ENCODE measurements around the gene IFRD2. TPM values are rescaled to one million over a fixed set of nuclear protein-coding genes. Genes with fewer than 3 reads are reported as not detected.

The IFRD2 gene
- total and polyA plus RNA-seq, 2 of the 13 experiments (the other 11 are each of a cell fraction or from before 2014, with no cell fraction given): 32.8 to 96.1 TPM

- TF ChIP-seq ZUFSP (CRISPR knock-in tag; IDR thresholded peaks at IDR 0.05; ENCODE audit: borderline replicate concordance): no peak
- peak; percentile 61 for TF ChIP-seq ZMYM3 (CRISPR knock-in tag; IDR thresholded peaks at IDR 0.05)
- peak; percentile 55 for TF ChIP-seq HDAC1 (CRISPR knock-in tag; IDR thresholded peaks at IDR 0.05)
- no peak for TF ChIP-seq NFE2L1 (CRISPR knock-in tag; IDR thresholded peaks at IDR 0.05; ENCODE audit: borderline replicate concordance)
- TF ChIP-seq RFXANK (CRISPR knock-in tag; IDR thresholded peaks at IDR 0.05): 0 out of 2 replicates have a peak, but pooled peaks have one; percentile 9
- TF ChIP-seq MED13 (CRISPR knock-in tag; IDR thresholded peaks at IDR 0.05): peak; percentile 23; the same call in 1 of the 2 replicates
- TF ChIP-seq YY1 (IDR thresholded peaks at IDR 0.05; ENCODE audit: insufficient read depth, insufficient replicate concordance, low read depth, low read length): peak; percentile 67
- TF ChIP-seq ZNF652 (CRISPR knock-in tag; IDR thresholded peaks at IDR 0.05; ENCODE audit: borderline replicate concordance, low read depth): no peak
- no peak for TF ChIP-seq ZNF691 (CRISPR knock-in tag; IDR thresholded peaks at IDR 0.05; ENCODE audit: borderline replicate concordance, low read depth)
- TF ChIP-seq KDM2A (CRISPR knock-in tag; IDR thresholded peaks at IDR 0.05; ENCODE audit: borderline replicate concordance, low read depth): no peak
- TF ChIP-seq TRAFD1 (CRISPR knock-in tag; IDR thresholded peaks at IDR 0.05; ENCODE audit: borderline replicate concordance): 0 out of 2 replicates have a peak, but pooled peaks have one; percentile 3
- TF ChIP-seq, protein P1, sequence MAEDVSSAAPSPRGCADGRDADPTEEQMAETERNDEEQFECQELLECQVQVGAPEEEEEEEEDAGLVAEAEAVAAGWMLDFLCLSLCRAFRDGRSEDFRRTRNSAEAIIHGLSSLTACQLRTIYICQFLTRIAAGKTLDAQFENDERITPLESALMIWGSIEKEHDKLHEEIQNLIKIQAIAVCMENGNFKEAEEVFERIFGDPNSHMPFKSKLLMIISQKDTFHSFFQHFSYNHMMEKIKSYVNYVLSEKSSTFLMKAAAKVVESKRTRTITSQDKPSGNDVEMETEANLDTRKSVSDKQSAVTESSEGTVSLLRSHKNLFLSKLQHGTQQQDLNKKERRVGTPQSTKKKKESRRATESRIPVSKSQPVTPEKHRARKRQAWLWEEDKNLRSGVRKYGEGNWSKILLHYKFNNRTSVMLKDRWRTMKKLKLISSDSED (CRISPR knock-in tag; IDR thresholded peaks at IDR 0.05): no peak
- TF ChIP-seq, protein P2, sequence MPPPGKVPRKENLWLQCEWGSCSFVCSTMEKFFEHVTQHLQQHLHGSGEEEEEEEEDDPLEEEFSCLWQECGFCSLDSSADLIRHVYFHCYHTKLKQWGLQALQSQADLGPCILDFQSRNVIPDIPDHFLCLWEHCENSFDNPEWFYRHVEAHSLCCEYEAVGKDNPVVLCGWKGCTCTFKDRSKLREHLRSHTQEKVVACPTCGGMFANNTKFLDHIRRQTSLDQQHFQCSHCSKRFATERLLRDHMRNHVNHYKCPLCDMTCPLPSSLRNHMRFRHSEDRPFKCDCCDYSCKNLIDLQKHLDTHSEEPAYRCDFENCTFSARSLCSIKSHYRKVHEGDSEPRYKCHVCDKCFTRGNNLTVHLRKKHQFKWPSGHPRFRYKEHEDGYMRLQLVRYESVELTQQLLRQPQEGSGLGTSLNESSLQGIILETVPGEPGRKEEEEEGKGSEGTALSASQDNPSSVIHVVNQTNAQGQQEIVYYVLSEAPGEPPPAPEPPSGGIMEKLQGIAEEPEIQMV (CRISPR knock-in tag; IDR thresholded peaks at IDR 0.05; ENCODE audit: low read depth): no peak; the same call in 1 of the 2 replicates
- TF ChIP-seq ZNF567 (CRISPR knock-in tag; IDR thresholded peaks at IDR 0.05; ENCODE audit: borderline replicate concordance): 0 out of 2 replicates have a peak, but pooled peaks have one; percentile 31
- TF ChIP-seq, protein P3, sequence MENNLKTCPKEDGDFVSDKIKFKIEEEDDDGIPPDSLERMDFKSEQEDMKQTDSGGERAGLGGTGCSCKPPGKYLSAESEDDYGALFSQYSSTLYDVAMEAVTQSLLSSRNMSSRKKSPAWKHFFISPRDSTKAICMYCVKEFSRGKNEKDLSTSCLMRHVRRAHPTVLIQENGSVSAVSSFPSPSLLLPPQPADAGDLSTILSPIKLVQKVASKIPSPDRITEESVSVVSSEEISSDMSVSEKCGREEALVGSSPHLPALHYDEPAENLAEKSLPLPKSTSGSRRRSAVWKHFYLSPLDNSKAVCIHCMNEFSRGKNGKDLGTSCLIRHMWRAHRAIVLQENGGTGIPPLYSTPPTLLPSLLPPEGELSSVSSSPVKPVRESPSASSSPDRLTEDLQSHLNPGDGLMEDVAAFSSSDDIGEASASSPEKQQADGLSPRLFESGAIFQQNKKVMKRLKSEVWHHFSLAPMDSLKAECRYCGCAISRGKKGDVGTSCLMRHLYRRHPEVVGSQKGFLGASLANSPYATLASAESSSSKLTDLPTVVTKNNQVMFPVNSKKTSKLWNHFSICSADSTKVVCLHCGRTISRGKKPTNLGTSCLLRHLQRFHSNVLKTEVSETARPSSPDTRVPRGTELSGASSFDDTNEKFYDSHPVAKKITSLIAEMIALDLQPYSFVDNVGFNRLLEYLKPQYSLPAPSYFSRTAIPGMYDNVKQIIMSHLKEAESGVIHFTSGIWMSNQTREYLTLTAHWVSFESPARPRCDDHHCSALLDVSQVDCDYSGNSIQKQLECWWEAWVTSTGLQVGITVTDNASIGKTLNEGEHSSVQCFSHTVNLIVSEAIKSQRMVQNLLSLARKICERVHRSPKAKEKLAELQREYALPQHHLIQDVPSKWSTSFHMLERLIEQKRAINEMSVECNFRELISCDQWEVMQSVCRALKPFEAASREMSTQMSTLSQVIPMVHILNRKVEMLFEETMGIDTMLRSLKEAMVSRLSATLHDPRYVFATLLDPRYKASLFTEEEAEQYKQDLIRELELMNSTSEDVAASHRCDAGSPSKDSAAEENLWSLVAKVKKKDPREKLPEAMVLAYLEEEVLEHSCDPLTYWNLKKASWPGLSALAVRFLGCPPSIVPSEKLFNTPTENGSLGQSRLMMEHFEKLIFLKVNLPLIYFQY (CRISPR knock-in tag; IDR thresholded peaks at IDR 0.05; ENCODE audit: borderline replicate concordance): no peak
- TF ChIP-seq ZNF564 (CRISPR knock-in tag; IDR thresholded peaks at IDR 0.05): peak; percentile 44; the same call in 1 of the 2 replicates
- no peak for TF ChIP-seq FOXA3 (CRISPR knock-in tag; IDR thresholded peaks at IDR 0.05)
Observed at GRCh38 chr3:50321336-50322114, 29.3 kb upstream of the IFRD2 start (continued).

Measured in HepG2 (cell line).